Activated CD4-positive, alpha-beta T cell treated with anti-CD3 and anti-CD28 coated beads, Interleukin-2, amount 10 ng/mL, durations not matched to agents 7 days and 5 days (primary cell): ENCODE data around the gene MMP10. TPM values are rescaled to one million over a fixed set of nuclear protein-coding genes. Genes with fewer than 3 reads are reported as not detected.

Experiments
- CTCF ChIA-PET: fragments of 350-600 bp; sonication (Branson Sonifier 250); formaldehyde crosslinking; loops from one replicate; lab custom pipeline; 2021; ENCODE audit warnings: antibody characterized with exemption; lab: Charles Lee
- POLR2A ChIA-PET: fragments of 350-600 bp; sonication (Branson Sonifier 250); formaldehyde crosslinking; loops from one replicate; lab custom pipeline; 2021; ENCODE audit warnings: antibody characterized with exemption; lab: Charles Lee
- DNase-seq: peaks from one replicate; pipeline ENCODE4 v3.0.0-alpha.2; 2020
- H3K27ac Mint-ChIP-seq: one replicate; pipeline ENCODE4 v1.8.0; 2021; ENCODE audit warnings: mild to moderate bottlenecking, moderate library complexity, mixed read lengths
- H3K27me3 Mint-ChIP-seq: one replicate; pipeline ENCODE4 v1.8.0; 2021; ENCODE audit warnings: mixed read lengths
- H3K36me3 Mint-ChIP-seq: one replicate; pipeline ENCODE4 v1.8.0; 2021; ENCODE audit warnings: low read depth, mixed read lengths
- H3K4me1 Mint-ChIP-seq: one replicate; pipeline ENCODE4 v1.8.0; 2021; ENCODE audit warnings: mixed read lengths
- H3K4me3 Mint-ChIP-seq: one replicate; pipeline ENCODE4 v1.8.0; 2021; ENCODE audit warnings: mild to moderate bottlenecking, moderate library complexity, mixed read lengths
- H3K9me3 Mint-ChIP-seq: one replicate; pipeline ENCODE4 v1.8.0; 2021; ENCODE audit warnings: mixed read lengths
- total RNA-seq, 2 experiments: library from RNA; stranded (reverse); gene quantifications; one replicate each; pipeline ENCODE4 v1.2.3, GENCODE V29; 2021

Gene MMP10
- total RNA-seq, 2 experiments from 2014 or later: not detected

GRCh38 chr11:102798012-102798746, 17.8 kb upstream of the MMP10 start, which contains the start of gene MMP1:
MMP1 (minus strand) TSS chr11:102798160; CDS start chr11:102798092, 68 bp downstream.
- H3K9me3 Mint-ChIP-seq: no peaks in the 10 kb centered on the region
- no peak for DNase-seq
- CTCF ChIA-PET: no interaction called here
- no peak within 1 kb of the TSS for H3K4me3 Mint-ChIP-seq
- no peaks in the 10 kb centered on the region for H3K27me3 Mint-ChIP-seq
- H3K27ac Mint-ChIP-seq: no peak within 1 kb of the TSS
- H3K4me1 Mint-ChIP-seq: no peaks in the 10 kb centered on the region
- POLR2A ChIA-PET: no interaction called here
- no peaks in the 10 kb centered on the region for H3K36me3 Mint-ChIP-seq

GRCh38 chr11:102794382-102794781, 14.0 kb upstream of the MMP10 start:
- CTCF ChIA-PET: no interaction called here
- no peaks in the 10 kb centered on the region for H3K27me3 Mint-ChIP-seq
- POLR2A ChIA-PET: no interaction called here
- H3K27ac Mint-ChIP-seq: no peak overlapping the region
- DNase-seq: no peak
- no peaks in the 10 kb centered on the region for H3K36me3 Mint-ChIP-seq
- no peaks in the 10 kb centered on the region for H3K4me1 Mint-ChIP-seq
- no peak overlapping the region for H3K4me3 Mint-ChIP-seq
- H3K9me3 Mint-ChIP-seq: no peaks in the 10 kb centered on the region

DNA sequence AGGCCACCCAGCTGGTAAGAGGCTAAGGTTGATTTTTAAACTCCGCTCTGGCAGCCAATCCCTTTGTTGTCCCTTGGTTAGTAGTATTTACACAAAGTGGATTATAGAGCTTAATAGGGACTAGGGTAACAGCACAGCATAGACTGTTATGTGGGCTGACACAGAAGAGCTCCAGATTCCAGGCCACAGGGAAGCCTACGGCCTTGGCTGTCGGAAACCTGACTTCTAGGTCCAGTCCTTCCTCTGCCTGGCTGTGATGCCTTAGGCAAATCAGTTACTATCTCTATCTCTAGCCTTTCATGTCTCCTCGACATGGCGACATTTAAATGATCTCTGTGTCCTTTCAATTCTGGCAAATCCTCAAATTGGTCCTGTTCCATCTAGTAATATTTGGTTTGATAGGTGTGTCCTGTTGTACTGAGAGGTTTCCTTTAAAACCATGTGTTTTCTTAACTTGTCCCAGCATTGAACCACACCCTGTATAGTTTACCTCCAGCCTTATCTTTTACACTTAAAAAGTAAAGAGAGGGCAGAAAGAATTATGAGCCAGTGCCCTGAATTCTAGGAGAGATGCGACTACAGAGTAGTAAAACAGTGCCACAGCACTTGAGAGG, 13.4 kb upstream of the MMP10 start:
- POLR2A ChIA-PET: no interaction called here

DNA sequence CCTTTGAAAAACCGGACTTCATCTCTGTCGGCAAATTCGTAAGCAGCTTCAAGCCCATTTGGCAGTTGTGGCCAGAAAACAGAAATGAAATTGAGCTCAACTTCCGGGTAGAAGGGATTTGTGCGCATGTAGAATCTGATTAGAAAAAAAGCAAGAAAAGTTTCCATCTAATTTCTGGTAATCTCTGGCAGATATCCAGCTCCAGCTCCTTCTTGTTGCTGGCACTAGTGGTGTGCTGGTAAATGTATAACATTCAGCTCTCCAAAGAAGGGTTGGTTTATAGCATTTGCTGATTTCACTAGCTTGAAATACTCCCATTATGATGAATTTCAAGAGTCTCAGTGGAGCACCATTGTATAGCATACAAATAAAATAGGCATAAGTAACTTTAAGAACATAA, 12.2 kb upstream of the MMP10 start:
- Mint-ChIP-seq H3K36me3 (no peaks in the 10 kb centered on the region), H3K27me3 (no peaks in the 10 kb centered on the region), H3K4me1 (no peaks in the 10 kb centered on the region), H3K9me3 (no peaks in the 10 kb centered on the region), H3K4me3 (no peak overlapping the region), H3K27ac (no peak overlapping the region)
- CTCF ChIA-PET: no interaction called here
- POLR2A ChIA-PET: no interaction called here
- DNase-seq: no peak

More for the DNA sequence above, 13.4 kb upstream of the MMP10 start:
- no peak for DNase-seq
- CTCF ChIA-PET: no interaction called here
- Mint-ChIP-seq H3K4me1 (no peaks in the 10 kb centered on the region), H3K4me3 (no peak overlapping the region), H3K36me3 (no peaks in the 10 kb centered on the region), H3K27ac (no peak overlapping the region), H3K27me3 (no peaks in the 10 kb centered on the region), H3K9me3 (no peaks in the 10 kb centered on the region)

DNA sequence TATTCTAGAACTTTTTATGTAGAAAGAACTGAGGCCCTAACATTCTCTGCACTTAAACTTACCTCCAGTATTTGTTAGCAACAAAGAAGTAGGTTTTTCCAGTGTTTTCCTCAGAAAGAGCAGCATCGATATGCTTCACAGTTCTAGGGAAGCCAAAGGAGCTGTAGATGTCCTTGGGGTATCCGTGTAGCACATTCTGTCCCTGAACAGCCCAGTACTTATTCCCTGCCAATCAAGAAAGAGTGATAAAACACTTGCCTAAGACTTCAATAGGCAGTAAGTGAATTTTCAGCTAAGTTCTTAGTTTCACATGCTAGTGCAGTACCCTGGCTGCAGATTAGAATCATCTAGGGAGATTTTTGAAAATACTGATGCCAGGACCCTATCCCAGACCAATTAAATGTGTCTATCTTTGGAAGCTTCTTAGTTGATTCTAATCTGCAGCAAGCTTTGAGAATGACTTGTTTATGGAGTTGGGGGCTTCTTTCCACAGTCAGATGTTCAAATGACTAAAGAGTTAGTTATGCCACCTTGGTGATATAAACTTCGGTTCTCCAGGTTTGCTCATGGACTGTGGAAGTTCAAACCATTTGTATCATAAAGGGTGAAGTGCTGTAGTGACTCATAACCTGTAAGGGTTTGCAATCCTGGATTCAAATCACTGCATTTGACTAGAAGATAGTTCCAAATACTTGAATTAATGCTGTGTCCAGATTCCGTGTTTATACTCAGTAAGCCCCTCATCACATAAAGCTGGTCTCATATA, 11.0 kb upstream of the MMP10 start:
- H3K36me3 Mint-ChIP-seq: no peaks in the 10 kb centered on the region
- H3K27ac Mint-ChIP-seq: no peak overlapping the region
- H3K4me3 Mint-ChIP-seq: no peak overlapping the region
- no peak for DNase-seq
- no peaks in the 10 kb centered on the region for H3K27me3 Mint-ChIP-seq
- POLR2A ChIA-PET: no interaction called here
- CTCF ChIA-PET: no interaction called here
- H3K4me1 Mint-ChIP-seq: no peaks in the 10 kb centered on the region
- H3K9me3 Mint-ChIP-seq: no peaks in the 10 kb centered on the region

- Mint-ChIP-seq H3K4me1 (no peaks in the 10 kb centered on the region), H3K27me3 (no peaks in the 10 kb centered on the region)
Measured at GRCh38 chr11:102788334-102788995, 8.0 kb upstream of the MMP10 start.

DNA sequence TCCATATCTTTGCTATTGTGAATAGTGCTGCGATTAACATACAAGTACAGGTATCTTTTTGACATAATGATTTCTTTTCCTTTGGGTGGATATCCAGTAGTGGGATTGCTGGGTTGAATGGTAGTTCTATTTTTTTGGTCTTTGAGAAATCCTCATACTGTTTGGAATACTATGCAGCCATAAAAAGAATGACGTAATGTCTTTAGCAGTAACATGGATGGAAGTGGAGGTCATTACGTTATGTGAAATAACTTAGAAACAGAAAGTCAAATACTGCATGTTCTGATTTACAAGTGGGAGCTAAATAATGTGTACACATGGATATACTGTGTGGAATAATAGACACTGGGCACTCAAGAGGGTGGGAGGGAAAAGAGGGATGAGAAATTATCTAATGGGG, 4.0 kb upstream of the MMP10 start:
- POLR2A ChIA-PET: no interaction called here
- DNase-seq: no peak
- Mint-ChIP-seq H3K4me3 (no peak overlapping the region), H3K9me3 (no peaks in the 10 kb centered on the region), H3K27ac (no peak overlapping the region), H3K36me3 (no peaks in the 10 kb centered on the region), H3K4me1 (no peaks in the 10 kb centered on the region), H3K27me3 (peaks cover 5% of the 10 kb centered on the region)
- CTCF ChIA-PET: no interaction called here

More at GRCh38 chr11:102788334-102788995, 8.0 kb upstream of the MMP10 start:
- Mint-ChIP-seq H3K36me3 (no peaks in the 10 kb centered on the region), H3K4me3 (no peak overlapping the region), H3K9me3 (no peaks in the 10 kb centered on the region), H3K27ac (no peak overlapping the region)
- no peak for DNase-seq
- CTCF ChIA-PET: no interaction called here
- POLR2A ChIA-PET: no interaction called here

- ChIA-PET POLR2A (no interaction called here), CTCF (no interaction called here)
- Mint-ChIP-seq H3K4me1 (no peaks in the 10 kb centered on the region), H3K9me3 (no peaks in the 10 kb centered on the region), H3K36me3 (no peaks in the 10 kb centered on the region), H3K4me3 (no peak overlapping the region), H3K27me3 (peaks cover 5% of the 10 kb centered on the region), H3K27ac (no peak overlapping the region)
- DNase-seq: no peak
Measured at GRCh38 chr11:102783720-102784119, 3.3 kb upstream of the MMP10 start.

DNA sequence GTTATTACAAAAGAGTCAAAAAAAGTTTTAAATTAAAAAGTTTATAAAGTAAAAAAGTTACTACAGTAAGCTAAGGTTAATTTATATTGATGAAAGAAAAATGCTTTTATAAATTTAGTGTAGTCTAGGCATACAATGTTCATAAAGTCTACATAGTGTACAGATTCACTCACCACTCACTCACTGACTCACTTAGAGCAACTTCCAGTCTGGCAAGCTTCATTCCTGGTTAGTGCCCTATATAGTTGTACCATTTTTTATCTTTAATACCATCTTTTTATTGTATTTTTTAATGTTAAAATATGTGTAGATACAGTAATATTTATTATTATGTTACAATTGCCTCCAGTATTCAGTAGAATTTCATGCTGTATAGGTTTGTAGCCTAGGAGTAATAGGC, 2.6 kb upstream of the MMP10 start:
- Mint-ChIP-seq H3K4me1 (no peaks in the 10 kb centered on the region), H3K36me3 (no peaks in the 10 kb centered on the region), H3K27ac (no peak overlapping the region), H3K4me3 (no peak overlapping the region), H3K9me3 (no peaks in the 10 kb centered on the region), H3K27me3 (peaks cover 5% of the 10 kb centered on the region)
- no peak for DNase-seq
- CTCF ChIA-PET: no interaction called here
- POLR2A ChIA-PET: no interaction called here

GRCh38 chr11:102781676-102782075, 1.2 kb upstream of the MMP10 start:
- H3K4me3 Mint-ChIP-seq: no peak overlapping the region
- no peaks in the 10 kb centered on the region for H3K9me3 Mint-ChIP-seq
- H3K27me3 Mint-ChIP-seq: peaks cover 5% of the 10 kb centered on the region
- POLR2A ChIA-PET: no interaction called here
- no peak for DNase-seq
- no peaks in the 10 kb centered on the region for H3K36me3 Mint-ChIP-seq
- no peak overlapping the region for H3K27ac Mint-ChIP-seq
- CTCF ChIA-PET: no interaction called here
- no peaks in the 10 kb centered on the region for H3K4me1 Mint-ChIP-seq

DNA sequence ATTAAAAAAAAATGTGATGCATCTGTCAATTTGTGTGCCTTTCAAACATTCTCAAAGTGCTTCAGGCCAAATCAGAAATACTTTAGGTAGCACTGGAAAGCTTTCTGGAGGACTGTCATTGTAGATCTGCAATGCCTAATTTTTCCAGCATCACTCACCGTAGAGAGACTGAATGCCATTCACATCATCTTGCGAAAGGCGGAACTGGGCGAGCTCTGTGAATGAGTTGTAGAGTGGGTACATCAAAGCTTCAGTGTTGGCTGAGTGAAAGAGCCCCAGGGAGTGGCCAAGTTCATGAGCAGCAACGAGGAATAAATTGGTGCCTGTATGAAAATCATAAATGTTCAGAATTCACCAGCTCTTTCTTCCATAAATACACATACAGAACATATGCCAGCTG, 4.0 kb downstream of the MMP10 start:
- Mint-ChIP-seq H3K27ac (no peak overlapping the region), H3K36me3 (no peaks in the 10 kb centered on the region), H3K4me1 (no peaks in the 10 kb centered on the region), H3K27me3 (peaks cover 10% of the 10 kb centered on the region), H3K9me3 (no peaks in the 10 kb centered on the region), H3K4me3 (no peak overlapping the region)
- POLR2A ChIA-PET: no interaction called here
- CTCF ChIA-PET: no interaction called here
- no peak for DNase-seq

DNA sequence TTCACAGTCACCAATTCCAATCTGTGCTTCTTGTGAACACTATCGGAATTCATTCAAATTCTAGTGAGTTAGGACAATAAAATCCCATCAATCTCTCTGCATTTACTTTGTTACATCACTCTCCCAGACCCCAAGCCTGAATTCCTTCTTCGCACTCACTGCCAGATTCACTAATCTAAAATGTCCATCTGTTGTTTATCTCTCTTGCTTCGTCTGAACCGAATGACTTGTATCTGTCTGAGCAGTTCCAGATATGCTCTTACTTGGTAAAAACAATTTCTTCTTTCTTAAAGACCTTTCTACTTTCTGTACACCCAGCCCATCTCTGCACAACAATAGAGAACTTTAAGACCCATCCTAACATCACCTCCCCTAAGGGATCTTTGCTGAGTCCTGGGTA, 7.0 kb downstream of the MMP10 start:
- Mint-ChIP-seq H3K27ac (no peak overlapping the region), H3K27me3 (peaks cover 10% of the 10 kb centered on the region), H3K36me3 (no peaks in the 10 kb centered on the region)

DNA sequence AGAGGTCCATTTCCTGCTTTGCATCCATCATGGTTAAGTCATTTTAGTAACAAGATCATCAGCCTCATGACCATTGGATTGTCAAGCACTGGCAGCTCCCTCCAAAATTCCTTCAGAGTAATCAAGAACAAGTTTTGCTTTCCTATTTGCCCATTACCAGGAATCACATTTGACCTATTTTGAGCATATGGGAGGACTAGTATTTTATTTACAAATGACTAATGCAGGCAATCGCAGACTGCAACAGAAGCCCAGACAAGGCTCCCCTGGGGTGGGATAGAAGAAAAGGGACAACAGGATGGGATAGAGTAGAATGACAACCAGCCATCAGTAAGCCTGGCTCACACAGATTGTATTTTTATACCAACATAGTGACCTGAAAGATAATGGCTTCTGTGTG, 9.1 kb downstream of the MMP10 start:
- no peak for DNase-seq
- Mint-ChIP-seq H3K36me3 (no peaks in the 10 kb centered on the region), H3K27ac (no peak overlapping the region), H3K9me3 (no peaks in the 10 kb centered on the region), H3K27me3 (peaks cover 10% of the 10 kb centered on the region), H3K4me1 (no peaks in the 10 kb centered on the region), H3K4me3 (no peak overlapping the region)
- ChIA-PET POLR2A (no interaction called here), CTCF (no interaction called here)

More for the DNA sequence above, 7.0 kb downstream of the MMP10 start:
- ChIA-PET POLR2A (no interaction called here), CTCF (interaction anchor here (0.6 kb wide), 1 partner anchor 266 kb away, joined by 3 read pairs; no protein-coding TSS in a partner anchor)
- H3K4me3 Mint-ChIP-seq: no peak overlapping the region
- no peaks in the 10 kb centered on the region for H3K4me1 Mint-ChIP-seq
- H3K9me3 Mint-ChIP-seq: no peaks in the 10 kb centered on the region
- no peak for DNase-seq
